HG02885 (cell line): Measurements from ENCODE around the gene SRC.

Experiments
- ATAC-seq: cut with Tn5 transposase; IDR thresholded peaks from one replicate; pipeline ENCODE4 v1.9.1; 2021; ENCODE audit warnings: mild to moderate bottlenecking; ENCODE audit not compliant: unreplicated experiment, poor library complexity

The SRC gene

DNA sequence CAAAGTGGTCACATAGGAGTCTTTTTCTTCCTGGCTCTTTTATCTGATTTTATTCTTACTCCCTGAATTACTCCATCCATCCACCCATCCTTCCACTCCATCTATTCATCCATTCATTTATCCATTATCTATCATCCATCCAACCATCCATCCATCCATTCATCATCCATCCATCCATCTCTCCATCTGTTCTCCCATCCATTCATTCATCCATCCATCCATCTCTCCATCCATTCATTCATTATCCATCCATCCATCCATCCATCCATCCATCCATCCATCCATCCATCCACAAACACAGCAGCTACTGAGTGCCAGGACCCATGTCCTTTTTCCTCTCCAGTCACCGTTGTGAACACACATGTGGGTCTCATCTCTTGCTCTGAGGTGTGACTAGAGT, 96.6 kb downstream of the SRC start:
- ATAC-seq: no peak

- no peak for ATAC-seq
Measured at GRCh38 chr20:37442986-37443385, 97.0 kb downstream of the SRC start.

GRCh38 chr20:37443596-37443995, 97.7 kb downstream of the SRC start:
- no peak for ATAC-seq

- ATAC-seq: no peak
Measured at GRCh38 chr20:37445041-37445440, 99.1 kb downstream of the SRC start.

DNA sequence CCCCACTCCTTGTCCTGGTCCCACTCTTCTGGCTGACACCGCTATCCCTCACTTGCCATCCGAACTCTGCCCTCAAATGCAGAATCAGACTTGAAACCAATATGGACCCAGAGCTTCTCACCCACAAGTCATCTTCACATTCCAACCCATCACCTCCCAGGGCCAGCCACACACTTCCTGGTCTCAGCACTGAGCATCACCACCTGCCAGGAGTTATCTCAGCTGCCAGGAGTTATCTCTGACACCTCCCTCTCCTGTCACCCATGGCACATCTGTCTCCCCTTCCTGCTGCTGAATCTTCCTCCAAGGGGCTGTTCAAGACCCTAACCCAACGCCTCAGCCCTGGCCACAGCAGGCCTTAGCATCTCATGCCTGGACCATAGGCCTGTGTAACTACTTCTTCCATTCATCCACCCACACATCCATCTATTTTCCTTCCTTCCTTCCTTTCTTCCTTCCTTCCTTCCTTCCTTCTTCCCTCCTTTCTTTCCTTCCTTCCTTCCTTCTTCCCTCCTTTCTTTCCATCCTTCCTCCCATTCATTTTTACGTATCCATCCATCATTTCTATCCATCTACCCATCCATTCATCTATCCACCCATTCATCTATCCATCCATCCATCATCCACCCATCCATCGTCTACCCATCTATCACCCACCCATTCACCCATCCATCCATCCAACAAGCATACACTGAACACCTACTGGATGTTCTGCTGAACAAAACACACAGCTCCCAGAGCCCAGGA, 100.5 kb downstream of the SRC start:
- ATAC-seq: no peak

DNA sequence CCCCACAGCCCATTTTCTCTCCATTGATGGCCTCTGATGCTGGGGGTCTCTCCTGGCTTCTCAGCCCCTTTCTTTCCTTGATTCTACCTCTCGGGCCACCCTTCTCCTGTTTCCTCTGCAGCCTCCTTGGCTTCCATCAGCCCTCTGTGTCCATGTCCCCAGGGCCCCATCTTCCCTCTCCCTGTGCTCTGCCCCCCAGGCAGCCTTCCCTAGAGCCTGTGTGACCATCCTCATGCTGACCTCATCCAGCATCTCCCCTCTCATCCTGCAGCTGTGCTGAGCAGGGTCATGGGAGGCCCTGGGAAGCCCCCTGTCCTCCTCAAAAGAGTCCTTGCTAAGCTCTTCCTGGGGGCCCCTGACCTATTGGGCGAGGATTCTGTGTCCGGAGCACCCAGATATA, 101.7 kb downstream of the SRC start:
- no peak for ATAC-seq

- no peak for ATAC-seq
Measured at GRCh38 chr20:37449276-37449675, 103.3 kb downstream of the SRC start.

DNA sequence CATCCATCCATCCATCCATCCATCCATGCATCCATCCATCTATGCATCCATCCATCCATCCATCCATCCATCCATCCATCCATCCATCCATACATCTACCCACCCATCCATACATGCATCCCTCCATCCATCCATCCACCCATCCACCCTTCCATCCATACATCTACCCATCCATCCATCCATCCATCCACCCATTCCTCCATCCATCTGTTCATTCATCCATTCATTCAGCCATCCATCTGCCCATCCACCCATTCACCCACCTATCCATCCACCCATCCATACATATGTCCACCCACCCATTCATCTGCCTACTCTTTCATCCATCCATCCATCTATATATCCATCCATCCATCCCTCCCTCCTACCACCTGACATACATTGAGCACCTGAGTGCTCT, 104.4 kb downstream of the SRC start:
- no peak for ATAC-seq

DNA sequence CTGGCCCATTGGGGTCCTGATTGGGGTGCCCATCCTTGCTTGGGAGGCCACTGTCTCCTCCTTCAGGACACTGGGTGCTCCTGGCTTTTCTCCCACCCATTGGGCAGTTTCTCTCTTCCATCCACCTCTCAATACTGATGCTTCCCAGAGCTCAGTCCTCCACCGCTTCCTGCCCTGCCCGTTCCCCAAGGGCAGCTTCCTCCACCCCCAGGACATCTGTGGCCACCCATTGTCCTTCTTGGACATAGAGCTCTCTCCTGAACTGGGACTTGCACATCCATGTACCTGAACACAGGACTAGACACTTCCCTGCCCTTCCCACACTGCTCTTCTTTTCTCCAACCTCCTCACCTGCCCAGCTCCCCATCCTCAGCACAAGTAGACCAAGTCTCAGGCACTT, 105.7 kb downstream of the SRC start:
- ATAC-seq: no peak

DNA sequence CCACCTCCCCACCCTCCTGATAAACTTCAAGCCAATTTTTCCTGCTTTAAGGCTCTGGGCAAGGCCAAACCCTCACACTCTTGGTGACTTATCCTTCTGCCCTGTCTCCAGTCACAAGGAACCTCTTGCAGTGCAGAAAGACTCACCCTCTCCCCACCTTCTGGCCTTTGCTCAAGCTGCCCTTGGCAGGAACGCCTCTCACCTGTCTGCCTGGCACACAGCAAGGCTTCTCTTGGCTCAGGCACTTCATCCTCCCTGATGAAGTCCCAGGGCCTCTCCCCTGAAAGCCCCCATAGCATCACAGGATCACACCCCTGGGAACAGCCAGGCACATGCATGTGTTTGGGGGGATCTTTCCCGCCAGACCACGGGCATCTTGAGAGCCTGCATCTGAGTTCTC, 106.3 kb downstream of the SRC start:
- no peak for ATAC-seq

GRCh38 chr20:37453288-37453687, 107.3 kb downstream of the SRC start:
- no peak for ATAC-seq

DNA sequence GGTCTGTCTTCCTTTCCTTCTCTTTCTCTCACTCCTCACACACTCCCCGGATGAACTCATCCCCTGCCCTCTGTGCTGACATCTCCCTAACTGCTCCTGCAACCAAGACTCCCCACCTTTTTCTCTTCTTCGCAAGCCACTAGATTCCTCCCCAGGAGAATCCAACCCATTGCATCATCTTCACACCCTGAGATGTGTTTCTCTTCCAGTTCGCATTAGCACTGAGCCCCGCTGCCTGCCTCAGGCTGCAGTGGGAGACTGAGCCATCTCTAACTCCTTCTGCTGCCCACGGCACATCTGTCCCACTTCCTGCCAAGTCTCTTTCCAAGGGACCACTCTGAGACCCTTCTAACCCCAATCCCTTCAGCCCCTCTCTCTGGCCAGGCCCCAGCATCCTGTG, 107.9 kb downstream of the SRC start:
- no peak for ATAC-seq

GRCh38 chr20:37454636-37455385, 108.9 kb downstream of the SRC start:
- no peak for ATAC-seq
